Measurements from ENCODE around the gene SURF6.
"Not testable (repeated sequence)": the region's sequence is repeated elsewhere in the genome, so short reads cannot be mapped to it uniquely, and the experiment has no call there.

The SURF6 gene

GRCh38 chr9:133347515-133347984 lies 11.6 kb upstream of the SURF6 start:
- peak; percentile 29 for DNase-seq

GRCh38 chr9:133346021-133346785 lies 10.2 kb upstream of the SURF6 start:
- no peak for DNase-seq

GRCh38 chr9:133345596-133345995 lies 9.6 kb upstream of the SURF6 start:
- DNase-seq: no peak

GRCh38 chr9:133344979-133345378 lies 9.0 kb upstream of the SURF6 start:
- no peak for DNase-seq

GRCh38 chr9:133344071-133344470 lies 8.1 kb upstream of the SURF6 start:
- DNase-seq: no peak

GRCh38 chr9:133342570-133342969 lies 6.6 kb upstream of the SURF6 start:
- no peak for DNase-seq

- DNase-seq: no peak
Measured at GRCh38 chr9:133342069-133342406, 6.0 kb upstream of the SURF6 start.

GRCh38 chr9:133341369-133342068 lies 5.5 kb upstream of the SURF6 start:
- DNase-seq: no peak

- no peak for DNase-seq
Measured at GRCh38 chr9:133340916-133341315, 4.9 kb upstream of the SURF6 start.

GRCh38 chr9:133340256-133340655 lies 4.3 kb upstream of the SURF6 start:
- no peak for DNase-seq

- no peak for DNase-seq
Measured at GRCh38 chr9:133339641-133340040, 3.7 kb upstream of the SURF6 start.

GRCh38 chr9:133334888-133335287 lies 1.1 kb downstream of the SURF6 start:
- DNase-seq: not testable (repeated sequence)

GRCh38 chr9:133334161-133334560 lies 1.8 kb downstream of the SURF6 start:
- no peak for DNase-seq

- no peak for DNase-seq
Measured at GRCh38 chr9:133333566-133333965, 2.4 kb downstream of the SURF6 start.

GRCh38 chr9:133333011-133333410 lies 3.0 kb downstream of the SURF6 start:
- no peak for DNase-seq

- DNase-seq: no peak
Measured at GRCh38 chr9:133332381-133332730, 3.6 kb downstream of the SURF6 start.

- no peak for DNase-seq
Measured at GRCh38 chr9:133331641-133332380, 4.2 kb downstream of the SURF6 start.

- no peak for DNase-seq
Measured at GRCh38 chr9:133331221-133331620, 4.8 kb downstream of the SURF6 start.

- not testable (repeated sequence) for DNase-seq
Measured at GRCh38 chr9:133329306-133330156, 6.5 kb downstream of the SURF6 start.

GRCh38 chr9:133327834-133328484 lies 8.0 kb downstream of the SURF6 start:
- no peak for DNase-seq

GRCh38 chr9:133327021-133327420 lies 9.0 kb downstream of the SURF6 start:
- DNase-seq: not testable (repeated sequence)
